K562 (cell line): ENCODE measurements around the gene ERP44. TPM values are rescaled to one million over a fixed set of nuclear protein-coding genes. Genes with fewer than 3 reads are reported as not detected.

ENCODE experiments used
- ATAC-seq: fragments of 200-7000 bp; cut with Tn5 transposase; 3 replicates; pipeline ENCODE4 v1.9.1; 2020; ENCODE audit warnings: moderate library complexity
- BruUV-seq: library from RNA; stranded (reverse); fragments of 400-500 nt; replicated peaks from 2 replicates; lab custom pipeline; 2021; lab: Mats Ljungman, UMichigan
- CTCF ChIA-PET: fragments of 300-600 bp; formaldehyde crosslinking; extraction: SDS; loops from one replicate; lab custom pipeline; 2021; ENCODE audit warnings: low intra/inter-chr PET ratio; lab: Yijun Ruan, JAX
- POLR2A ChIA-PET: fragments of 300-600, 350-650 bp; sonication (Branson Sonifier 250); formaldehyde crosslinking; extraction: SDS; loops from one replicate; lab custom pipeline; 2021; ENCODE audit warnings: antibody characterized with exemption, inconsistent platforms; lab: Yijun Ruan, JAX
- DNase-seq, 4 experiments: peaks; one replicate each; pipeline versions ENCODE4 v3.0.0 to v3.0.0-alpha.2; 2011 to 2018; ENCODE audit warnings: low spot score in 3 of 4, mixed read lengths in 3 of 4; ENCODE audit errors: extremely low read depth in 1 of 4
- FAIRE-seq: peaks from 2 replicates; lab custom pipeline; 2011; peaks lifted over from hg19 to GRCh38; lab: Jason Lieb, UNC
- H2AFZ ChIP-seq: 2 replicates; pipeline ENCODE4 v1.6.0; 2011; ENCODE audit warnings: low read depth, low read length, control low read depth, inconsistent platforms
- H3K27ac ChIP-seq: fragments of 200-600 bp; 3 replicates; pipeline ENCODE4 v1.8.0; 2011; ENCODE audit warnings: low read depth, mild to moderate bottlenecking, control low read depth, inconsistent platforms, low read length, moderate library complexity, mixed read lengths; ENCODE audit errors: extremely low read depth
- H3K27me3 ChIP-seq, 2 experiments: fragments of 300-600 bp in 1 of 2; 2 replicates in 1 of 2; 3 replicates in 1 of 2; pipeline versions ENCODE4 v1.6.0 to v1.8.0; 2011; ENCODE audit warnings: inconsistent platforms in 2 of 2, low read length in 2 of 2, mild to moderate bottlenecking in 1 of 2, mixed read lengths in 1 of 2, moderate library complexity in 1 of 2; ENCODE audit not compliant: control insufficient read depth in 2 of 2, insufficient read depth in 2 of 2
- H3K36me3 ChIP-seq: fragments of 300-600 bp; 3 replicates; pipeline ENCODE4 v1.8.0; 2011; ENCODE audit warnings: mild to moderate bottlenecking, low read length, inconsistent platforms; ENCODE audit not compliant: control insufficient read depth, insufficient read depth
- H3K4me1 ChIP-seq, 2 experiments: fragments of 200-600 bp in 1 of 2; replicated peaks in 1 of 2; 2 replicates in 1 of 2; 3 replicates in 1 of 2; pipeline versions ENCODE4 v1.5.1 to v1.8.0; 2011; ENCODE audit warnings: inconsistent platforms in 2 of 2, low read length in 2 of 2, mild to moderate bottlenecking in 1 of 2, mixed read lengths in 1 of 2, moderate library complexity in 1 of 2; ENCODE audit not compliant: control insufficient read depth in 2 of 2, insufficient read depth in 2 of 2
- H3K4me2 ChIP-seq: 2 replicates; pipeline ENCODE4 v1.6.1; 2011; ENCODE audit warnings: low read length, control low read depth, inconsistent platforms, mixed read lengths; ENCODE audit not compliant: insufficient read depth
- H3K4me3 ChIP-seq: fragments of 200-600 bp; sonication (generic), shearing (Covaris generic); 2 replicates; pipeline ENCODE4 v1.5.1; 2016; ENCODE audit warnings: control low read depth, inconsistent platforms
- H3K79me2 ChIP-seq: fragments of 200-600 bp; 3 replicates; pipeline ENCODE4 v1.8.0; 2011; ENCODE audit warnings: low read length, inconsistent platforms; ENCODE audit not compliant: control insufficient read depth, insufficient read depth
- H3K9ac ChIP-seq, 2 experiments: 2 replicates each; pipeline versions ENCODE4 v1.6.0 to v1.6.1; 2011; ENCODE audit warnings: low read depth in 2 of 2, low read length in 2 of 2, control low read depth in 1 of 2, inconsistent platforms in 1 of 2, mild to moderate bottlenecking in 1 of 2, mixed read lengths in 1 of 2; ENCODE audit not compliant: insufficient read depth in 1 of 2
- H3K9me1 ChIP-seq: one replicate; pipeline ENCODE4 v1.6.0; 2011; ENCODE audit warnings: inconsistent platforms, mild to moderate bottlenecking, low read length, moderate library complexity; ENCODE audit not compliant: control insufficient read depth, insufficient read depth
- H3K9me3 ChIP-seq: replicated peaks from 2 replicates; pipeline ENCODE4 v1.5.1; 2011; ENCODE audit warnings: low read depth, low read length, inconsistent platforms; ENCODE audit not compliant: control insufficient read depth, insufficient read depth
- H4K20me1 ChIP-seq: replicated peaks from 2 replicates; pipeline ENCODE4 v1.6.1; 2011; ENCODE audit warnings: low read length, inconsistent platforms, mixed read lengths; ENCODE audit not compliant: control insufficient read depth, insufficient read depth
- ARID1B ChIP-seq: fragments of 450-650 bp; IDR thresholded peaks from 2 replicates; pipeline ENCODE4 v1.6.1; 2016; ENCODE audit warnings: antibody characterized with exemption, mild to moderate bottlenecking, inconsistent platforms
- CCAR2 ChIP-seq: fragments of 200-400 bp; formaldehyde crosslinking; IDR thresholded peaks from 2 replicates; pipeline ENCODE4 v1.6.1; 2017; ENCODE audit warnings: mild to moderate bottlenecking, low read depth, low read length
- DACH1 ChIP-seq: fragments of 450-650 bp; IDR thresholded peaks from 2 replicates; pipeline ENCODE4 v1.6.1; 2018; ENCODE audit not compliant: partially characterized antibody
- FOXA3 ChIP-seq, 2 experiments: fragments of 450-650 bp in 1 of 2; sonication (generic) in 1 of 2; formaldehyde crosslinking; IDR thresholded peaks in 1 of 2; conservative IDR thresholded peaks in 1 of 2; 2 replicates each; pipeline versions ENCODE4 v1.4.0 to v1.8.0; 2020 to 2022; ENCODE audit warnings: mild to moderate bottlenecking in 2 of 2, missing genetic modification reagents in 1 of 2
- FUS ChIP-seq: fragments of 200-400 bp; formaldehyde crosslinking; optimal IDR thresholded peaks from 2 replicates; pipeline ENCODE3; 2017; ENCODE audit warnings: low read depth, low read length
- GABPA ChIP-seq: fragments of 200-800 bp; sonication (Bioruptor generic); conservative IDR thresholded peaks from 2 replicates; pipeline ENCODE4 v1.6.1; 2016; ENCODE audit warnings: low read depth, missing genetic modification characterization, missing compliant biosample characterization
- HDAC3 ChIP-seq: fragments of 450-650 bp; IDR thresholded peaks from 2 replicates; pipeline ENCODE4 v1.6.1; 2018; ENCODE audit warnings: borderline replicate concordance, mild to moderate bottlenecking, moderate library complexity; ENCODE audit not compliant: partially characterized antibody
- KHSRP ChIP-seq: fragments of 450-650 bp; IDR thresholded peaks from 2 replicates; pipeline ENCODE4 v1.6.1; 2017
- MCM7 ChIP-seq, 2 experiments: fragments of 450-650 bp; IDR thresholded peaks; 2 replicates each; pipeline ENCODE4 v1.6.1; 2016 to 2018
- MYBL2 ChIP-seq, 2 experiments: fragments of 450-650 bp in 1 of 2; sonication (generic) in 1 of 2; formaldehyde crosslinking in 1 of 2; IDR thresholded peaks; 2 replicates each; pipeline versions ENCODE4 v1.6.1 to v1.8.1; 2017 to 2022; ENCODE audit warnings: borderline replicate concordance in 1 of 2, inconsistent platforms in 1 of 2, low read depth in 1 of 2, mild to moderate bottlenecking in 1 of 2, missing genetic modification reagents in 1 of 2, moderate library complexity in 1 of 2
- PCBP2 ChIP-seq: fragments of 200-400 bp; formaldehyde crosslinking; IDR thresholded peaks from 2 replicates; pipeline ENCODE4 v1.6.1; 2018; ENCODE audit warnings: low read length, low read depth, mild to moderate bottlenecking, moderate library complexity; ENCODE audit not compliant: poor library complexity, severe bottlenecking
- RBM17 ChIP-seq: fragments of 200-400 bp; formaldehyde crosslinking; IDR thresholded peaks from 2 replicates; pipeline ENCODE4 v1.6.1; 2017; ENCODE audit warnings: low read depth, mild to moderate bottlenecking, low read length, borderline replicate concordance
- SIN3A ChIP-seq, 2 experiments: fragments of 150-350 bp in 1 of 2; IDR thresholded peaks; 2 replicates each; pipeline ENCODE4 v1.6.1; 2011 to 2016; ENCODE audit warnings: borderline replicate concordance in 2 of 2, low read depth in 2 of 2, low read length in 2 of 2, mild to moderate bottlenecking in 2 of 2, moderate library complexity in 2 of 2; ENCODE audit not compliant: control insufficient read depth in 1 of 2
- SNIP1 ChIP-seq: fragments of 450-650 bp; IDR thresholded peaks from 2 replicates; pipeline ENCODE4 v1.7.1; 2017; ENCODE audit warnings: low read depth, mild to moderate bottlenecking
- YBX1 ChIP-seq: fragments of 450-650 bp; IDR thresholded peaks from 2 replicates; pipeline ENCODE4 v1.7.1; 2016; ENCODE audit warnings: mild to moderate bottlenecking
- ZNF23 ChIP-seq: fragments of 250-450 bp; sonication (Bioruptor Pico); IDR thresholded peaks from 2 replicates; pipeline ENCODE4 v1.4.0; 2020; ENCODE audit warnings: mild to moderate bottlenecking
- ZNF232 ChIP-seq: sonication (generic); formaldehyde crosslinking; IDR thresholded peaks from 2 replicates; pipeline ENCODE4 v1.8.0; 2022; ENCODE audit warnings: mild to moderate bottlenecking, missing genetic modification reagents
- ZNF830 ChIP-seq: fragments of 250-450 bp; sonication (Bioruptor Pico); IDR thresholded peaks from 2 replicates; pipeline ENCODE4 v1.5.0; 2021; ENCODE audit warnings: mild to moderate bottlenecking
- WGBS: fragments of 100-300 bp; shearing (Covaris generic); methylation state at CpG from one replicate; pipeline ENCODE4 v1.1.6; 2016; ENCODE audit warnings: low coverage, mixed read lengths; ENCODE audit not compliant: insufficient coverage; ENCODE audit errors: missing lambda C conversion rate; 5-methylcytosine and 5-hydroxymethylcytosine counted together
- in situ Hi-C: fragments of 300-500 bp; cut with MboI; formaldehyde crosslinking; loops from 4 replicates; pipeline ENCODE4 v1.15.0; 2018; ENCODE audit warnings: inconsistent platforms, mixed read lengths
- intact Hi-C: fragments of 100-400 bp; cut with micrococcal nuclease; formaldehyde crosslinking; loops from 2 replicates; pipeline ENCODE4 v1.14.2; 2022
- polyA plus RNA-seq, 8 experiments: library from polyadenylated mRNA; depleted of rRNA in 4 of 8; stranded (reverse) in 5 of 8; unstranded in 3 of 8; fragments of >200 nt; fragmentation: Nextera tagmentation in 2 of 8; fragmentation: Illumina TruSeq in 1 of 8; extraction: Ambion mirVana in 2 of 8; extraction: Trizol in 1 of 8; gene quantifications; 2 replicates each; pipeline versions ENCODE4 v1.2.1 to v1.2.3, GENCODE V29; 2011 to 2014; ENCODE audit warnings: inconsistent platforms in 1 of 8, missing spikeins in 1 of 8
- total RNA-seq, 7 experiments: library from RNA; depleted of rRNA in 6 of 7; stranded (reverse); fragments of >200 nt in 6 of 7; fragmentation: Illumina TruSeq in 2 of 7; extraction: Trizol in 2 of 7; gene quantifications; 2 replicates each; pipeline versions ENCODE4 v1.2.1 to v1.2.3, GENCODE V29; 2011 to 2021; ENCODE audit warnings: low replicate concordance in 1 of 7
- TF ChIP-seq, protein P1 (sequence below): sonication (generic); formaldehyde crosslinking; IDR thresholded peaks from 2 replicates; pipeline ENCODE4 v1.9.0; 2022; ENCODE audit warnings: mild to moderate bottlenecking, missing genetic modification reagents
- TF ChIP-seq, protein P2 (sequence below): fragments of 250-450 bp; sonication (Bioruptor Pico); IDR thresholded peaks from 2 replicates; pipeline ENCODE4 v1.8.0; 2021; ENCODE audit warnings: moderate library complexity, mild to moderate bottlenecking, inconsistent platforms

The ERP44 gene
- total and polyA plus RNA-seq, 9 of the 15 experiments (the other 6 are each of a cell fraction or from before 2014, with no cell fraction given), result 9.2 to 23.4 (median 13.6) TPM

- CTCF ChIA-PET, result no interaction called here
Observed at GRCh38 chr9:99964336-99964735, 134.5 kb downstream of the ERP44 start.

DNA sequence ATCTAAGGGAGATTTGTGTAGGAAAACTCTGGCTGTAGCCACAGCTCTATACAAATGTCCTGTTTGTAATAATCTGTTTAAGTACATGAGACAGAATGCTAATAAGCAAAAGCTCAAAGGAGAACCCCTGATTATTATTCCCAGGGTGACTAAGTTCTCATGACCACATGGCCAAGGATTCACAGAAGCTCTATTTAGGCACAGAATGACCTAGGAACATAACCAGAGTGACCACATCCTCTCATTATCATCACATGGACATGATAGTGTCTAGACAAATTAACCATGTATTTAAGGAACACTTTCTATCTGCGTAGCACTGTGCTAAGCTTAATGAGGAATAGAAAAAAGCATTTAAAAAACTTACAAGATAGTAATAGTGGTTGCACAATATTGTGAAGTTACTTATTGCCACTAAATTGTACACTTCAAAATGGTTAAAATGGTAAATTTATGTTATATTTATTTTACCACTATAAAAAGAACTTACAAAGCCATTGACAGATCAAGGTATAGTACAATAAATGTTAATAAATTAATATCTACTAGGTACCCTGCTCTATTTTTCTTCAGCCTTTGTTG lies 136.0 kb downstream of the ERP44 start:
- DNase-seq (no peak), ATAC-seq (no peak), FAIRE-seq (no peak)
- Histone ChIP-seq H3K4me2 (no peak overlapping the region), H3K36me3 (peaks cover 9% of the 10 kb centered on the region; the same call in 1 of the 3 replicates), H3K27ac (no peak overlapping the region), H3K79me2 (no peaks in the 10 kb centered on the region), H3K9ac (no peak overlapping the region), H2AFZ (no peak overlapping the region), H3K9me1 (no peaks in the 10 kb centered on the region), H4K20me1 (no peaks in the 10 kb centered on the region), H3K9me3 (no peaks in the 10 kb centered on the region), H3K4me1 (no peaks in the 10 kb centered on the region), H3K4me3 (no peak overlapping the region), H3K27me3 (no peaks in the 10 kb centered on the region)
- no TSS peak for BruUV-seq
- WGBS, result 63% methylated on average over 1 of the region's 1 CpG
- POLR2A ChIA-PET, result no interaction called here
- CTCF ChIA-PET, result no interaction called here
- intact Hi-C loops (no loop called here), in situ Hi-C loops (no loop called here)
- TF ChIP-seq DACH1, result no peak
- TF ChIP-seq GABPA, result peak; percentile 33; the same call in 1 of the 2 replicates
- TF ChIP-seq FUS, result no peak
- TF ChIP-seq ZNF23 (CRISPR knock-in tag), result no peak
- no peak for TF ChIP-seq FOXA3 (CRISPR knock-in tag; conservative IDR thresholded peaks at IDR 0.05 in 1 of 2, IDR thresholded peaks at IDR 0.05 in 1 of 2)
- TF ChIP-seq ARID1B, result no peak
- no peak for TF ChIP-seq YBX1
- TF ChIP-seq SNIP1, result no peak
- no peak for TF ChIP-seq CCAR2
- TF ChIP-seq, protein P1, sequence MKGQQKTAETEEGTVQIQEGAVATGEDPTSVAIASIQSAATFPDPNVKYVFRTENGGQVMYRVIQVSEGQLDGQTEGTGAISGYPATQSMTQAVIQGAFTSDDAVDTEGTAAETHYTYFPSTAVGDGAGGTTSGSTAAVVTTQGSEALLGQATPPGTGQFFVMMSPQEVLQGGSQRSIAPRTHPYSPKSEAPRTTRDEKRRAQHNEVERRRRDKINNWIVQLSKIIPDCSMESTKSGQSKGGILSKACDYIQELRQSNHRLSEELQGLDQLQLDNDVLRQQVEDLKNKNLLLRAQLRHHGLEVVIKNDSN (CRISPR knock-in tag), result no peak
- TF ChIP-seq SIN3A (IDR thresholded peaks at IDR 0.05; ENCODE audit: borderline replicate concordance in 2 of 2, control insufficient read depth in 1 of 2, low read depth in 2 of 2, low read length in 2 of 2), result no peak

More at GRCh38 chr9:99964336-99964735, 134.5 kb downstream of the ERP44 start:
- in situ Hi-C loops, result no loop called here
- no peak overlapping the region for H3K4me3 ChIP-seq
- no peak overlapping the region for H3K9ac ChIP-seq
- no peaks in the 10 kb centered on the region for H3K79me2 ChIP-seq
- H3K9me1 ChIP-seq, result no peaks in the 10 kb centered on the region
- no peaks in the 10 kb centered on the region for H3K4me1 ChIP-seq
- WGBS, result 80% methylated on average over 1 of the region's 1 CpG
- H4K20me1 ChIP-seq, result no peaks in the 10 kb centered on the region
- POLR2A ChIA-PET, result interaction anchor here (1.0 kb wide), 1 partner anchor 9 kb away, joined by 3 read pairs; no protein-coding TSS in a partner anchor
- H3K27ac ChIP-seq, result no peak overlapping the region
- no peaks in the 10 kb centered on the region for H3K9me3 ChIP-seq
- ATAC-seq, result no peak
- no TSS peak for BruUV-seq
- no peak for DNase-seq
- TF ChIP-seq, protein P2, sequence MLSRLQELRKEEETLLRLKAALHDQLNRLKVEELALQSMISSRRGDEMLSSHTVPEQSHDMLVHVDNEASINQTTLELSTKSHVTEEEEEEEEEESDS (CRISPR knock-in tag), result no peak
- TF ChIP-seq ZNF830 (no peak), MCM7 (IDR thresholded peaks at IDR 0.05) (no peak), HDAC3 (no peak), PCBP2 (no peak), ZNF232 (CRISPR knock-in tag) (no peak), MYBL2 (IDR thresholded peaks at IDR 0.05; ENCODE audit: low read depth) (no peak), MYBL2 (CRISPR knock-in tag; IDR thresholded peaks at IDR 0.05; ENCODE audit: borderline replicate concordance) (no peak), RBM17 (no peak), KHSRP (no peak)
- TF ChIP-seq, all 486 proteins: peak for 0
- no peaks in the 10 kb centered on the region for H3K27me3 ChIP-seq
- no peak for FAIRE-seq
- H3K4me2 ChIP-seq, result no peak overlapping the region
- H3K36me3 ChIP-seq, result peaks cover 13% of the 10 kb centered on the region; the same call in 1 of the 3 replicates
- intact Hi-C loops, result no loop called here
- H2AFZ ChIP-seq, result no peak overlapping the region
